Anterior cingulate cortex (tissue), 58 donors: ENCODE results near the gene RAB35.

ENCODE experiments used
- DNase-seq, 58 donors: peaks; one replicate each; lab custom pipeline; 2025; lab: John Stamatoyannopoulos, UW

The RAB35 gene

GRCh38 chr12:120116441-120116791 is at the start of gene RAB35:
TSS of gene RAB35 (minus strand) at chr12:120116753. CDS start at chr12:120116650, 103 bp downstream.
- peak in 1 of 58 donors; percentile 55 for DNase-seq

- no peak for DNase-seq
Observed at GRCh38 chr12:120164293-120164692, 47.7 kb upstream of the RAB35 start.

- DNase-seq = no peak
Observed at GRCh38 chr12:120162763-120163162, 46.2 kb upstream of the RAB35 start.

GRCh38 chr12:120161852-120162251 is 45.3 kb upstream of the RAB35 start:
- DNase-seq = no peak

DNA sequence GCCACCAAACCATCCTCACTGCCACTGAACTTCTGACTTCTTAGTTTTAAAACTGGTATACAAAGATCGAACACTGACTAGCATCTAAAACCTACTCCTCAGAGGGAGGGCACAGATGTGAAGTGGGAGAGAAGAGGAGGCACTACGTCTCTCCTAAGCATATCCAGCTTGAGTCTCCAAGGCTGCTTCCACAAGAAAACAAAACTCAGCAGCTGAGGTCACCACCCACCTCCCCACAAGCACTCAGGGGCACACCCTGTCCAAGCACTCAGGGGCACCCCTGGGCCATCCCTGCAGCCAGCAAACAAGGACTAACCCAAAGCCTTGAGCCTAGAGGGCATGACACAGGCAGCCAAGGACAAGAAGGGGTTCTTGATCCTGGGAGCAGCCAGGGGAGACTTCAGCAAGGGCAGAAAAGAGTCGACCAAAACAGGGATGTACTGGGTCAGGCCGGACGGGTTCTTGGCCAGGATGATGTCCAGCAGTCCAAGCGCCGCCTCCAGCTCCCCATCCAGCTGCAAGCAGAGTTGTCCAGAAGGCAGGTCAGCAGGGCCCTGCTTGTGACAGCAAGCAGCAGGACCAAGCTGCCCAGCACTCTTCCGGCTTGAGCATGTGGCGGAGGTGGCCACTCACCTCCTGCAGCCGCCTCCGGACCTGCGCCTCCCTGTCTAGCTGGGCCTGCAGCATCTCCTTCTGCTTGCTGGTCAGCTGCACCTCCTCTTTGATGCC is 43.1 kb upstream of the RAB35 start:
- no peak for DNase-seq

DNA sequence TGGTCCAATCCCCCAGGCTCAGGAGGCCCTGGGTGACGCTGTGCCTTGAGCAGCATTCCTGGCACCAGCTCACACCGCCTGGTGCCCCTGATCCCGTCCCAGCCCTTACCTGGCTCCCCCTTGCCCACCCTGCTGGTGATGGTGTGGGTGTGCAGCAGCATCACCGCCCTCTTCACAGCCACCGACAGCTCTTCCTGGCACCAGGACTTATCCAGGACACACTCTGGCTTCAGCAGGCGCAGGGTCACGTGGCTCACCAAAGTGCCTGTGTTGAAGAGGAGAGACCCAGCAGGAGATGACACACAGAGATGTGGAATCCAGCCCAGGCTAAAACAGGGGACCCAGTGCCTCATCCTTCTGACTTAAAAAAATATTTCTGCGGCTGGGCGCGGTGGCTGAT is 41.8 kb upstream of the RAB35 start:
- no peak for DNase-seq

DNA sequence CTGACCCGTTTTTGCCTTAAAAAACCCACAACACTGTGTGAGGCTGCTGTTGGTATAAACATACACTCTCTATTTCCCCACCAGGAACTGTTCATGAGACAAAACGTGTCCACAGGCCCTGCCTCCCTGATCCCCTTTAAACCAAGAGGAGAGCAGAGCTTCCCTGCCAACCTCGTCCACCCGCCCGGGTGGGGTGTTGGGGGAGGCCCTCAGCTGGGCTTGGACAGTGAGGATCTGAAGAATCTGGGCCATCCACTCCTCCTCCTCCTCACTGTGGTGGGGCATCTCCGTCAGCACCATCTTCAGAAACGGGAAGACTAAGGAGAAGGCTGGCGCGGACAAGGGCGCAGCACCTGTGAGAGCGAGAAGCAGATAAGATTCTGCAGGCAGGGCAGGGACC is 41.1 kb upstream of the RAB35 start:
- no peak for DNase-seq

DNA sequence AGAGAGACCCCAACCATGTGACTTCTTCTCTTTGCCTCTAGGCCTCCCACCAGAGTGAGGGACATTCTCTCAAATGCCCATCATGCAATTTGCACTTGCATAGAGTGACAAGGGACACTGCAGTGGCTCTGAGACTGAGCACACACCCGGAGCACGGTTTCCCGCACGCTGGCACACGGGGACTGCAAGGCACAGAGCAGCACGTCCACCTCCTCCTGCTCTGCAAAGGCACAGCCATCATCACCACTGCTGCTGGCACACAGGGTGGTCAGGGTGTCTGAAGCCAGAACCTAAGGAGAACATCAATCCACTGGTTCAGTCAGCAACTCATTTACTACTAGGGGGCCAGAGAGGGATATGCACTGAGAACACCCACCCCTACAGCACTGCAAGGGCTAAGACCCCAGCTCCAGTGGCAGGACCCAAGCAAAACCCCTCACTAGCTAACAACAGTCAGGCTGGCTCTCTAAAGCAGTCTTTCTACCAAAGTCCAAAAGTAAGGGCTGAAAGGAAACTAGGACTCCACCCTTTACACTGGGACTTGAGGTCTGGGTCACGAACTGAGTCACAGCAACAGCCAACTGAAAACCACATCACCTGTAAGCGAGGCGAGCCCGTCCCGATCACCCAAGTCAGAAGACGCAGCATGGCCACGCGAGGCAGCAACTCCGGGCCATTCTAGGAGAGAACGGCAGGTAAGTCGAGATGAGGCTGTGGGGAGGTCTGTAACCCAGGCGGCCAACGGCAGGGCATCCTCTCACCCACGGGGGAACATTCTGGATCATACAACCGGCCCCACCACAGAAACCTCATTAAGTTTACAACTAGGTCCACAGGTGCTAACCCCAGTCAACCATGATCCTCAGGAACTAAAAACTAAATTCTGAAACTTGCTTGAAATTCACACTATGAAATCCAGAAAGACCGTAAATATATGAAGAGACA is 40.0 kb upstream of the RAB35 start:
- no peak for DNase-seq

DNA sequence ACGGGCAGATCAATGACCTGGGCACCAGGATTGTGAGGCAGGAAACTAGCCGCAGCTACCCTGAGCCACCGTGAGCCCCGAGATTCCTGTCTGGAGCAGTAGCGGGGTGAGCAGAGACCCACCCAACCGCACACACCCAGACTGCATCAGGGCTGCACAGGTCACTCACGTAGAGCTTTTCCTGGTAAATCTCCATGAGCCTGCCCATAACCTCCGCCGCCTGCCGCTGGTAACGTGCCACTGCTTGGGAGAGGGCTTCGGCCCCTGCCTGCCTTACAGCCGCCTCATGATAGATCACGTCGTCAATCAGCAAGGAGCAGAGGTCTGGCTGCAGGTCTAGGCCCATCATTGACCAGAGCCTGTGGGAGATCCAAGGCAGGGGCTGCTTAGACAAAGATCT is 38.5 kb upstream of the RAB35 start:
- no peak for DNase-seq

GRCh38 chr12:120150919-120151525 is 34.5 kb upstream of the RAB35 start:
- no peak for DNase-seq

GRCh38 chr12:120148011-120148410 is 31.5 kb upstream of the RAB35 start:
- no peak for DNase-seq

- no peak for DNase-seq
Observed at GRCh38 chr12:120145164-120145563, 28.6 kb upstream of the RAB35 start.

DNA sequence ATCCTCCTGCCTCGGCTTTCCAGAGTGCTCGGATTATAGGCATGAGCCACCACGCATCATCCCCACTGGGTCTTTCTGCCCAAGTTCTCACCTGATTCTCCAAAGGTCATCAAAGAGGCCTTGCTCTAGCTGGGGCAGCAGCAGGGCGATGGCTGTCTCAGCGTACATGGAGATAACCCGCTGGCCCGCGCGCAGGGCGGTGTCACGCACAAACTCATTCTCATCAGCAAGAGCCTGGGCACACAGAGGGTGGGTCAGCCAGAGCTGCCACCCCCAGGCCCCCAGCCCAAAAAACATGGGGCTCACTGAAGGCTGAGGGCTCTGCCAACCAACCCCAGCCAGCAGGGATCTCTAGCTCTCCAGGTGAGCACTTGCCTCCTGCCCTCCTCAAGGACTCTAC is 27.7 kb upstream of the RAB35 start:
- DNase-seq = no peak

DNA sequence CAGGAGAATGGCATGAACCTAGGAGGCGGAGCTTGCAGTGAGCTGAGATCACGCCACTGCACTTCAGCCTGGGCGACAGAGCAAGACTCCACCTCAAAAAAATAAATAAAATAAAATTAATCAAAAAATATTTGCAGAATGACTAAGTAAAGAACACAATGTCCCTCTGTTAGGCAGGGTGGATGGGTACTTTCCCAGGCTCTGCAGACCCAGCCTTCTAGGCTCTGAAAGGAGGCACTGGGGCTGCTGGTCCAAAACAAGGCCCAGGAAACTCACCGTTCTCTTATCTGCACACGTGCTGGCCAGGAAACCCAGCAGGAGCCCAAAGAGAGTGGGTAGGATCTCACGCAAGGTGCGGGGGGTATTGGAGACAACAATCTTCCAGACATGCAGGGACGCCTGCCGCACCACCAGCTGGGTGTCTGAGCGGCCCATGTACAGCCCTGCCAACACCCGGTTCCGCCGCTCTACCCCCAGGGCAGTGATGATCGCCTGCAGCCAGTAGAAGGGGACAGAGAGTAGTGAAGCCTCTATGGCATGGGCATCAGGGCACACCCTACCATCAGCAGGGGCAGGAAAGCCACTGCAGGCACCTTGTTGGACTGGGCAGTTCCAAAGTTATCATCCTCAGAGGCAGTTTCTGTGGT is 25.8 kb upstream of the RAB35 start:
- DNase-seq = no peak

- DNase-seq = peak in 7 of 58 donors; percentile 3 to 42 (median 8)
Observed at GRCh38 chr12:120141336-120141735, 24.8 kb upstream of the RAB35 start.

GRCh38 chr12:120140603-120141002 is 24.1 kb upstream of the RAB35 start:
- no peak for DNase-seq

GRCh38 chr12:120139958-120140357 is 23.4 kb upstream of the RAB35 start:
- DNase-seq = peak in 1 of 58 donors; percentile 31

GRCh38 chr12:120138366-120138765 is 21.8 kb upstream of the RAB35 start:
- peak in 35 of 58 donors; percentile 6 to 79 (median 42) for DNase-seq

DNA sequence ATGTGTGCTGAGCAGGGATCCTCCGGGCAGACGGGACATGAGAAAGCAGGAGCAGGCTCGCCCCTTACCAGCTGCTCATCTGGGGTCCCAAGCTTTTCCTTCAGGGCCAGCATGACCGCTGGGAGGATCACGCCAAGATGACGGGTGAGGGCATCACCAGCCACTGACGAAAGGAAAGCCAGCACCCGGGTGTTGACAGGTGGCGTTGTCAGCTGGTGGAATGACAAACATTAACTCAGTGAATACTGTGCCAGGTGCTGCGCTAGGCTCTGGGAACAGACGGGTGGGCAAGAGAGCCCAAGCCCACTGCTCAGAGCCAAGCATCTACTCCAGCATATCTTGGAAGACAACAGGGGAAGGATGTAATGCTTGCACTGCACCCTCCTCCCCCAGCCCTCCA is 21.3 kb upstream of the RAB35 start:
- DNase-seq = no peak

DNA sequence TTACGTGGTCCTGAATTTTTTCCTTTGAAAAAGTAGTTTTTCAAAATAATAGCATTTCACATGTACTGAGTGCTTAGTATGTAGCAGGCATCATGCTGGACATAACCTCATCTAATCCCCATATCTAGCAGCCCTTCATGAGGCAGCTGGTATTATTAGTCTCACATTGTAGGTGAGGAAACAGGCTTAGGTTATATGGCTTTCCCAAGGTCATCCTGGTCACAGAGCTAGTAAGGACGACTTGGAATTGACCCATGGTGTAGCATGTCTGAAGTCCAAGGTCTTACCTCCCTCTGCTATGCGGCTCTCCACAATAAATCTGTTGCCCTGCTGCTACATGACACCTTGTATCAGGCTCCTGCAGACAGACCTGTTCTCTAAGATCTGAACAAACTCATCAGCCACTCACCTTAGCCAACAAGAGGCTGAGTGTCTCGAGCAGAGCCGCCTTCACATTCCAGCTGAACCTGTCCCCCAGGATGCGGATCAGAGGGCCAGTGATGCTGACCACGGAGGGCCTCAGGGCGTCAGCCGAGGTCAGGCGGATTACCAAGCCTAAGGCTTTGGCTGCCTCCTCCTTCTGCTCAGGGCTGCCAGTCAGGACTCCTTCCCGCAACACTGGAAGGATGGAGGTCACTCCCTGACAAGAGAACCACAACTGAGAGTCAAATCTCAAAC is 19.7 kb upstream of the RAB35 start:
- DNase-seq = no peak
